ENCODE measurements around the gene ADAMTS17.
"Not testable (repeated sequence)": the region's sequence is repeated elsewhere in the genome, so short reads cannot be mapped to it uniquely, and the experiment has no call there.

The ADAMTS17 gene

DNA sequence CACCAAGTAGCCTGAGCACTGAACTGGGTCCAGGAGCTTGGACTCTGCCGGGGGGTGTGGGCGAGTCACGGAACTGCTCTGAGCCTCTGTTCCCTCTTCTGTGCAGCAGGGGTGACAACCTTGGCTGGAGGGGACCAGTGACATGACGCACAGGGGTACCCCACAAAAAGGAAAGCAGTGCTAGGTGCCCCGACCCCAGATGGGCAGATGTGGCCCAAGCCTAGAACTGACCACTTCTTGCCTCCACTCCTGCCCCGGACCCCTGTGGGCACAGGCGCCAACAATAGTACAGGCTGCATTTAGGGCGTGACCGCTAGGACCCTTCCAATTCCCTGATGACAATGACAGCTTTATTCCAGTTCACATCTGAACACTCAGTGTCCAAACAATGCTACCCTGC lies 352.7 kb downstream of the ADAMTS17 start:
- DNase-seq (ENCODE audit: low spot score): no peak

DNA sequence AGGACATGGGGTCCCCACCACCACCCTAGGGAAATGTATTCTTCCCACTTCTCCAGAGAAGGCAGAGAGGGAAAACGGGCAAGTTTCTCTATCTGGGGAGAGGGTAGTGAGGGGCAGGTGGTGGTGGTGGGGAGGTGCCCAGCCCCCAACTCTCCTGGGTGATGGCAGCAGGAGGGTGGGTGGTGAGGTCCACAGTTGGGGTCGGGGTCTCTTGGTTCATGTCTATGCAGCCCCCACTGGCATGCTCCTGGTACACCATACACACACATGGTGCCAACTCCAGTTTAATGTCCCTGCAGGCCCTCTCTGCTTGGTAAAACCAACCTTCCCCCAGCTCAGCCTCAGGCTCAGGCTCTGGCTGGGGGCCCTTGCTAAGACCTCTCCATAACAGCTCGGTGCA lies 354.1 kb downstream of the ADAMTS17 start:
- no peak for DNase-seq (ENCODE audit: low spot score)

DNA sequence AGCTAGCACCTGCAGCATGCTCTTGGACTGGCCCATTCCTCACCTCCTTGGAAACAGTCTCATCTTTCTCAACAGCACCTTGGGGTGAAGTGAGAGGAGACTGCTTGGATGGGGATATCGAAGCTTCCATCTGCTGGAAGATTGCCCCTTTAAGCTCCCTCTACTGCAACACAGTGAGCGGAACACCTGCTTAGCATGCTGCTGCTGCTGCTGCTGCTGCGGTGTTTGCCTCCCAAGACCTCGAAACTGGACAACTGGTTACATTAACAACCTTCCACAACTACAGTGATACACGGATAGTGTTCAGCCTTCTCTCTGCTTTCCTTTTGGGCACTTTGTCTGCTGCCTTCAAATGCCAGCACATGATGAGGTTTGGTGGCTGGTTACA lies 354.7 kb downstream of the ADAMTS17 start:
- DNase-seq (ENCODE audit: low spot score): no peak

DNA sequence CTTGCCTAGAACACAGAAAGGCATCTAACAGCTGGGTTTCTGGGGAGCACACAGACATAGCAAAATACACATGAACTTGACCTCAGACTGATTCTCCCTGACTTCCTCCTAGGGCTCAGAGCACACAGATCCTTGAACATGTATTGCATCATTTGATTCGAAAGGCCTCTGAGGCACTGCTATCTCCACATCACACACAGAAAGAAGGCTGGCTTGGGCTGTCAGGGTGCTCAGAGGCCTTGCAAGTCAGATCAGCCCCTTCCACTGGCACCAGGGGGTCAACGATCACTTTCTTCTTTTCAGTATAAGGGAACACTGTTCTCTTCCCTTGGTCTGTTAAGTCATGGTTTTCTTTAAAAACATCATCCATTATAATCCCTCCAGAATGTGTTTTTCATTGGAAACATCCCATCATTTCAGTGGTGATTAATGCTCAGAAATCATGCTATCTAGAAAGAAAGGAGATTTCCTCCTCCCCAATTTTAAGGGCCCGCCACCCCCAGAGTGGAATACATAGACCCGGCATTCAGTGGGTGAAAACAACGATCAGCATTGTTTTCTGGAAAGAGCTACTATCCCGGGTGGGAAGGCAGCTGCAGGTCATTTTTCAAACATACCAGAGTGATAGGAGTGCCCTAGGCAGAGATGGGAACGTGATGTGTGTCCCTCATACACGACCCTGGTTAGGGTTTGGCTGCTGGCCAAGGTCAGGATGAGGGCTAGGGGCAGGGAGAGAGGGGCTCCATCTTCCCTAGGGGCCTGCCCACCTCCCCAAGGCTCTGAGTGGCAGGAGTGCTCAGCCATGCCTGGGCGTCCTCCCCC lies 355.3 kb downstream of the ADAMTS17 start:
- no peak for DNase-seq (ENCODE audit: low spot score)

DNA sequence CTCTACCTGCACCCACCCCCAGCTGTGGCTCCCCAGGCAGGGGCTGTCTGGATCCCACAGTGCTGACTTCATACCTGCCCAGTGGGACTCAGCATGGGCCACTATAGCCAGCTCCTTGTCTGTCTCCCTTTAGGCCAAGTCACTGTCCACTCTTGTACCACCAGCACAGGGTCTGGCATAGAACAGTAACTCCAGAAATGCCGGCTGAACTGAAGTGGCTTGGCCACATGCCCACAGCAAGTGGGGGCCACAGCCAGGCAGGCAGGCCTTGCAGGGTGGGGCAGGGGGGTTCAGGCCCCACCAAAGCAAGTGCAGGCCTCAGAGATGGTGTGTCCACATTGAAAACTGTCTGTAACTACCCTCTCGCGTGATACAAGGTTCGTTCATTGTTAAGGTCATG lies 355.9 kb downstream of the ADAMTS17 start:
- DNase-seq (ENCODE audit: low spot score): no peak

DNA sequence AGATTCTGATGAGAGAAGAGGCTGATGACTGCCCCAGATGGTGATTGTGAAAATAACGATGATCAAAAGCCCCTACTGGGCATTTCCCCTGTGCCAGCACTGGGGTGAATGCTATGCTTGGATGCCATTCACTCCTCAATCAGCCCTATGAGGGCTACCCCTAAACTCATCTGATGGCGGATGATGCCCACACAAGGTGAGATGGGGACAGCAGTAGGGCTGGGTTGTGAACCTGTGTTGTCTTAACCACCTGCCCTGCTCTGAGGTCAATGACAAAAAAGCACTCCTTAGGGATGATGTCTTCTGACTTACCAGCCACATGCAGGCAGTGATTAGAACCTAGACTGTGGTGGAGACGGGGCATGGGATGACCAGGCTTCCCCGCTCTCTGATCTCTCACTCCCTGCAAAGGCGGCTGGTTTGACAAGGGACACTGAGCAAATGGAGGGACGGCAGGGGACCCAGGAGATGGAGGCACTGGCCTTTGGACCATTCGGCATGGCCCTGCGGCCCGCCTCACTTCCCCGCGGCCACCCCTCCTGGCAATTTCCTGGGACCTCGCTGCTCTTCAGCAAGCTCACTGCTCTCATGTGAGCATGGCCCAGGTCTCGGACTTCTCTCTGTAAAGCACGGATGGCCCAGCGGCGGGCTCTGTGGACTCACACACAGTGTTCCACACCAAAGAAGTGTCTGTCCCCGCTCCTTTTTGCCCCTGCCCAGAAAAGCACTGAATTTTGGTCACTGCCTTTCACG lies 357.1 kb downstream of the ADAMTS17 start:
- DNase-seq (ENCODE audit: low spot score): no peak

DNA sequence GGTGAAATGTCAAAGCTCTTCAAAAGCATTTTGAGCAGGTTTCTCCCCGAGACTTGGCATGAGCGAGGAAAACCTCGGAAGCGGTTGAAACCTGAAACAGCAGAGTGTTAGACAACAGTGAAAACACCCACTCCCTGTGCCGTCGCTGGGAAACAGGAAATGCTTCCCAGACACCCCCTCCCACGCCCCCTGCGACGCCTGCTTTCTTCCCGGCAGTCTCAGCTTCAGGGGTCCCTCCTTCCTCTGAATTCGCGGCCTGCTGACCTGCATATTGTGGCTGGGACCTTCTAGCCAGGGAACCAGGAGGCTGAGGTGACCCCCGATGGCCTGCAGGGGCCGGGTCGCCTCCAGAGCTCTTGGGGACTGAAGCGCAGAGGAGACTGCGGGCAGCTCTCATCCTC lies 357.9 kb downstream of the ADAMTS17 start:
- no peak for DNase-seq (ENCODE audit: low spot score)

DNA sequence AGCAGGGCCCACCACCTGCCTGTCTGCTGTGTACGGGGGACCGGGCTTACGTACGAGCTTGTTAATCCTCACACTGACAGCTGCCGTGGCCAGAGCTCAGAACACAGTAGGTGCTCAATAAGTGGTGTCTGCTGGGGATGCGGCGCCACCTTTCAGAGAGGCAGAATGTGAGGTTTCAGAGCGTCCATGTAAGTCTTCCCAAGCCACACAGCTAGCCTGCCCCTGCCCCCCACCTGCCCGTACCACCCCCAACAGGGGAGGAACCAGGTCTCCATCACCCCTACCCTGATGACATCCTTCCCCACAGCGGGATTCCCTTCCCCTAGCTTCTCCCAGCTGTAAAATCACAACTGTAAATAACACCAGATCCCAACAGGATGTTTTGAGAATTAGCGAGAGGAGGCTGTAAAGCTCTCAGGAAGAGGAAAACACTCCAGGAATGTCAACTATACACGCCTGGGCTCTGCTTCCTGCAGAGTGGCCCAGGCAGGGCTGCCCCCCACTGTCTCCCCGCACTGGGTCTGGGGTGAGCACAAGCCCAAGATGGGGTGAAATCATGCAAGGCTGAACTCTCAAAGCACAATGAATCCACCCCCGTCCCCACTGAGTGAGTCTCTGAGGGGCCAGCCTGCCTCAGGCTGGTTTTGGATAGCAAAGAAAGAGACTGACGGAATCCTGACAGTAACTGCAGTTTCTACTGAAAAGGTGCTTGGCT lies 358.4 kb downstream of the ADAMTS17 start:
- DNase-seq (ENCODE audit: low spot score): no peak

DNA sequence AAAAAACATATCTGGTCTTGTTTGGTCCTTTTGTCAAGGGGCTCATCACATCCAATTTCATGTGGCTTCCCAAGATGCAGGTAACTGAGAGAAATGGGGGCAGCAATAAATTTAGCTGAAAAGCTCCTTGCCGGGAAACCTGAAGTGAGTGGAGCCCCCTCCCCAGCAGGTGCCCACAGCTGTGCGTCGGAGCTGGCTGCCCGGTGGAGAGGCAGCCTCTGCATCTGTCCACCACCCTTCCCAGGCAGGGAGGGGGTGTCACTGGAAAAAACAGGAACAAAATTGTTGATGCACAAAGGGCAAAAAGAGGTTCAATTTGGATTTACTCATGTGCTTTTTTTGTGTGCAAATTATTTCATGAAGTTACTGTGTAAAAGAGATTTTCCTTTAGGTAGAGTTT lies 359.1 kb downstream of the ADAMTS17 start:
- DNase-seq (ENCODE audit: low spot score): no peak

DNA sequence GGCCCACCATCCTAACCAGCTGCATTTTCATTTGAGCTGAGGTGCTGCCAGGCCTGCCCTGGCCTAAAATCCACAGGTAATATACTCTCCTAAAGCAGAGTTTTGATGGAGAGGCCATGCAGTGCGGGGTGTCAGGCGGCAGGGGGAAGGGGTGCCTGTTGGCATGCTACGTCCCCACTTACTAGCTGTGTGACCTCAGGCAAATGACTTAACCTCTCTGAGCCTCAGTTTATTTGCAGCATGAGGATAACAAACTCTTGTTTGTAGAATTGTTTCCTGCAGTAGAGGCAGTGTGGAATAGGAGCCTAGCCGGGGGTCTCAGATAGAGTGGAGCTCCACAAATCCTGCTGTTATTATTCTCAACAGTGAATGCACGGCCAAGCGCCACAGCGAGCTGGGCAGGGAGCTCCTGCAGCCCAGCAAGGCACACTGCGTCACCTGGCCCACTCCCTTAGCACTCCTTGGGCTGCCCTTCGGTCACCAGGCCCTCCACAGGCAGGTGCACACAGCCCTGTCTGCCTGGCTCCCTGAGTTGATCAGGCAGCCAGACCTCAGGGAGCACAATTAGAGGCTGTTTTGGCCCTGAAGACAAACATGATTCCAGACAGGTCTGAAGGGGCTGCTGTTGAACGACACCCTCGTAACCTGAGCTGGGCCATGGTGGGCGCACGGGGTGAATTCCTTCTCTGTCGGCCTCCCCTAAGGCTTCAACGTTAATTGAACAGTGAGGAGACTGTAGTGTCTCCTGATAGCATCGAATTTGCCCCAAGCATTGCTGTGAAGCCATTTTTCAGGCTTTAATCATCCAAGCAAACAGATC lies 359.7 kb downstream of the ADAMTS17 start:
- no peak for DNase-seq (ENCODE audit: low spot score)

DNA sequence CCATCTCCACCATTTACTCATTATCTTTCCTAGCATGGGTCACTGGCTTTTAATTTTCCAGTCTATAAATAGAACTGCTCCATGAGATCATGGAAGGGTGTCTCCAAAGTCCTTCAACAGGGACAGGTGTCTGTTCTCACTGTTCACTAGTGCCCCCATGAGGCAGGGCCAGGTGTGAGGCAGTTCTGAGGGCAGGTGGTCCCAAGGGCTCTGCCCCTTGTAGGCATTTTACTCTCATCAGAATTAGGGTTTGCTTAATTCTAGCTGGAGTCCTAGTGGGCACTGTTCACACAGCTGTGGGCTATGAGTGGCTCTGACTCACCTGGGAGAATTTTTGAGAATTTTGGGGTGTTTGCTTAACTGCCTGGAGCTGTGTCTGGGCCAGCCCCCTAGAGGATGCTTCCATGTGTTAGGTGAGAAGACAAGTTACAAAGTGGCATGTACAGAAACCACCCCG lies 360.6 kb downstream of the ADAMTS17 start:
- DNase-seq (ENCODE audit: low spot score): no peak

DNA sequence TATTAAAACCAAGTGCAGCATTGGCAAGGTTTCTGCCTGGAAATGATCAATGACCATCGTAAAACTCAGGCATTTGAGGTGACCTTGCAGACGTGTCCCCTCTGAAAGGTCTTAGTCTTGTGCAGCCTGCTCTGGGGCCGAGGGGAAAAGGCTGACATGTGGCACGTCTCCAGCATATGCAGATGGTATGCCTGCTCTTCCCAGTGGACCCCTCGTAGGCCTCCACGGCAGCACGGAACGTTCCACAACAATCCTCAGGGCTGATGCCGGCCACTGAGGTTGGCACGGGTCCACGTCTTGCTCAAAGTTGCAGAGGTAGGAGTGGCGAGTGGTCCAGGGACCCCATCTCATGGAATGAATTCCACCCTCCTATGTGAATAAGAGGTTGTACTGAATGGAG lies 361.0 kb downstream of the ADAMTS17 start:
- DNase-seq (ENCODE audit: low spot score): no peak

DNA sequence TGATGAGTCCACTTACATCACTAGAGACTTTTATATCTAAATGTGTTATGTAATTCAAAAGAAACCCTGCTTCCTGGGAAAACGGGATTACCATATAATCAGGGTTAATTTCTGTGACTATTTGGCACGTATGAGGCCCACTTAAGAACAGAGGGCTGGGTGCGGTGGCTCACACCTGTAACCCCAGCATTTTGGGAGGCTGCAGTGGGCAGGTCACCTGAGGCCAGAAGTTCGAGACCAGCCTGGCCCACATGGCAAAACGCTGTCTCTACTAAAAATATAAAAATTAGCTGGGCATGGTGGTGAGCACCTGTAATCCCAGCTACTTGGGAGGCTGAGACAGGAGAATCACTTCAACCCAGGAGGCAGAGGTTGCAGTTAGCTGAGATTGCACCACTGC lies 361.9 kb downstream of the ADAMTS17 start:
- not testable (repeated sequence) for DNase-seq (ENCODE audit: low spot score)

DNA sequence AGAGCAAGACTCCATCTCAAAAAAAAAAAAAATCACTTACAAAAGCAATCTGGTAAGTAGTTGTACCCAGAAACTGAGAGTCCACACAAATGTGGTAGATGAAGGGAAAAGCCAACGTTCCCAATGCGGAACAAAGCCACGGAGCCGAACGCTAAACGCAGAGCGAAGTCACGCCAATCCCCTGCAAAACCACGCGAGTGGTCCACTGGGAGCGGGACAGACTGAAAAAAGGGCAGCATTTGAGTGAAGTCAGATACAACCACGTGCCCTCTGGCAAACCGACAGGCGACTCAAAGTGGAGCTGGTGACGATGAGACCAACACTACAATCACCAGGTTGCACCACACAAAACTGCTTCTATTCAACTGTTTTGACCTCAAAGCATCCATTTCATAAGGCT lies 362.4 kb downstream of the ADAMTS17 start:
- no peak for DNase-seq (ENCODE audit: low spot score)

DNA sequence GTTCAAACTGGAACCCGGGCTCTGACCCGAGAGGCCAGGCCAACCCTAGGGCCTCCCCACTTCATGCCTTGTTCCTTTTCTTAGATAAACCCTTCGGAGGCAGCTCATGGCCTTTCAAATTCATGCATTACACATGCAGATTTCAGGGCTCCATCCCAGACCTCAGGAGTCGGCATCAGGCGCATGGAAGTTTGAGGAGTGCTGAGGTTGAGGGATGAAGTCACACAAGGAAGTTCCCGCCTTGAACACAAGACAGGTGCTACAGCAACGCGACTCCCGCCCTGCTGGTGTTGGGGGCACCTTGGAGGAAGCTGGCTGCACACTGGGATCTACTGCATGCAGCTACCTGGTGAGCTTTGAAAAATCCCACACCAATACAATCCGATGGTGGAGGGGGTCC lies 363.3 kb downstream of the ADAMTS17 start:
- no peak for DNase-seq (ENCODE audit: low spot score)

DNA sequence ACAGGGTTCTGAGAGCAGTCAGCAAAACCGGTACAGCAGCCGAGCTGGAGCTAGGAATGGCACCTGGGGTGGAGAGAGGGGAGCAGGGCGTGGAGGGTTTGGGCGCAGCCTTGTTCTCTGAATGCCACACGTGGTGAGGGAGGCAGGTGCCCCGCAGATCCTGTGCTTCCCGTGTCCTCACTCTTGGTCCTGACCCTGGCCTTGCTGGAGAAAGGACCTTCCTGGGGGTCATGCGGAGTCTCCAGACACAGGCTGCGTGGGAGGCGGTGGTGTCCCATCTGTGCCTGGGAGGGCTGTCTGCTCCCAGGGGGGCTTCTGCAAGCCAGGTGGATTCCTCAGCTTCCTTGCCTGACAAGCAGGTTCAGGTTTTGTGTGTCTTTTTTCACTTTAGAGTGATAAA lies 363.8 kb downstream of the ADAMTS17 start:
- DNase-seq (ENCODE audit: low spot score): no peak

DNA sequence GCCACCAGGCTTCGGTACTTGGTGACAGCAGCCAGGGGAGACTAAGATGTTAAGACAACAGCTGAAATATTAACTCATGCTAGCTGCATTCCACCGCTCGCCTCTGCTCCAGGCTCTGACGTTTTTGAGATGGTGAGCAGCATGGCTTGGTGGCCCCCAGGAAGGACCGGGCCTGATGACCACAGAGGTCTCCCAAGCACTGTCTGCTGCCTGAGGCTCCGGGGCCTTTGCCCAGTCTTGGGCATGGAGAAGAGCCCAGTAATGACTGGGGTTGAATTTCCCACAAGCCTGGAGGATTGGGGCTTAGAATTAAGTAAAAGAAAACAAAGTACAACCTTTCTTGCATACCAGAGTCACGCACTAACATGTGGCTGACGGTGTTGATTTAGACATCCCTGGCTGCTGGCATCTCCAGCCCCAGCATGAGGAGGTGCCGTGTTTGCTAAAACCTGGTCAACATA lies 364.9 kb downstream of the ADAMTS17 start:
- DNase-seq (ENCODE audit: low spot score): no peak

DNA sequence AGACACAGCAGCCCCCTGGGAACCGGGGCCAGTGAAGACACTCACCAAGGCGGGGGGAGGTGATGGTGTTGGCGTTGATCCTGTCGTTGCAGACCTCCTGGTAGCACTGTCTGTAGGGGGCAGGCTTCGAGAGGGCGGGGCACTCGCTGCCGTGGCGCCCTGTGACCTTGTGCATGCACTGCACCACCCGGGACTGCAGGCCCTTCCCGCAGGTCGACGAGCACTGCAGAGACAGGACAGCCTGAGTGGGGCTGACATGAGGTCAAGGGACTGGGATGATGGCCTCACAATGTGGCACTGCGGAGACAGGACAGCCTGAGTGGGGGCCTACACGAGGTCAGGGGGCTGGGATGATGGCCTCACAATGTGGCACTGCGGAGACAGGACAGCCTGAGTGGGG lies 365.8 kb downstream of the ADAMTS17 start:
- no peak for DNase-seq (ENCODE audit: low spot score)

DNA sequence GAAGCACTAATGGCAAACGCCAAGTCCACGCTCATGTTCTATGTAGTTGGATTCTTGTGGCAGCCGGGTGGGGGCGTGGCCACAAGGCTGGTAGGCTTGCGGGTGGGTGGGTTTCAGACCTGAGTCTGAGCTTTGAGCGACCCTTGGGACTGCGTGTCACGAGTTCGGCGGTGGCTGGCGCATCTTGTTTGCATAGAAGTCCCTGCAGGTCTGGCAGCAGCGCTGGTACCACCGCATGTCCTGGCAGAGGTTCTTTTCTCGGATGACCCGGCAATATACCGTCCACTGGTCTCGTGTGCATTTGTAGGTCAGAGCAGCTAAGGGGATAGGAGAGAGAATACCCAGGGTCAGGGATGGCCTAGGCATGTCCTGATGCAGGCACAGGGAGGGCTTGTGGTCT lies 367.5 kb downstream of the ADAMTS17 start:
- no peak for DNase-seq (ENCODE audit: low spot score)

DNA sequence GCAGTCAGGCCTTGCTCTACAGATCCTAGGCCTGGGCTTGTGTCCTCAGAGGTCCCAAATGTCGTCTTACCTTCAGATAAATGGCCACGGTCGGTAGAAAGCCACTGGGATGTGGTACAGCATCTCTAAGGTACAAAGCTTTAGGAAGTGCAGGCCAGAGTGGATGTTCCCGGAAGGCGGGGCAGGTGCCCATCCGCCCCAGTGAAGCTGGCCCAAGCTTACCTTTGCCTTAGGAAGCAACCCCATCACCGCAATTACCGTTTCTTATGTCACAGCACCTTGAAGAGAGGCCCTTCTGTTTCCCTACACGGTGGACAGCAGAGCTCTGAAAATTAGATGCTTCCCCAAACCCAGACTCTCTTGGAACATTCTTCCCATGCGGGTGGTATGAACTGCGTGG lies 368.4 kb downstream of the ADAMTS17 start:
- no peak for DNase-seq (ENCODE audit: low spot score)

DNA sequence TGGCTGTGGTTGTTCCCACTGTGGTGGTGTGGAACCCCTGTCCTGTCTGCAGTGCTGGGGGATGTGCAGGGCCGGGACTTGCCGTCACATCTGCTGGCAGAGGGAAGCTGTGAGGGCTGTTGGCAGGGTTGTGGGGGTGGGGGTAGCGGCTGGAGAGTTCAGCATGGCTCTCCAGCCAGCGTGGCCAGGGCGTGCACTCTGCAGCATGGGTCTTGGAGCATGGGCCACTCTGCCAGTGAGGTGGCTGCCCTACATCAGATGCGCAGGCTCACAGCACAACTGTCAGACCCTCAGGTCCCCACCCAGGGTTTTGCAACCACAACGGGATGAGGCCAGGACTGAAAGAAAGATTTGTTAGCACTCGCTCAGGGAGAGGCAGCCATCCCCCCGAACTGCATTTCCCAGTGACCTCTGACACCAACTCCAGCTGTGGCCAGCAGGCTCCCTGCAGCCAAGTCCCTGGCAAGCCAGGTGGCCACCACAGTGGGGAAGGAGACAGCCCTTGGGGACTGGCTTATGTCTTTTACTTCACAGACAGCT lies 370.8 kb downstream of the ADAMTS17 start:
- no peak for DNase-seq (ENCODE audit: low spot score)
